Lower leg skin (tissue), 4 donors: Measurements from ENCODE around the gene MTERF4. TPM values are rescaled to one million over a fixed set of nuclear protein-coding genes. Genes with fewer than 3 reads are reported as not detected.

Source experiments
- DNase-seq, 2 donors: peaks; one replicate each; pipeline ENCODE4 v3.0.0-alpha.2; 2019; ENCODE audit warnings: low spot score in 2 of 2
- H3K4me3 ChIP-seq: fragments of 200-600 bp; sonication (generic); 2 replicates; pipeline ENCODE4 v1.5.1; 2017; ENCODE audit warnings: mild to moderate bottlenecking, low read depth; ENCODE audit not compliant: poor library complexity, severe bottlenecking
- CTCF ChIP-seq, 3 donors: fragments of 450-650 bp; IDR thresholded peaks; one replicate each; pipeline ENCODE4 v1.5.1; 2016; ENCODE audit warnings: antibody characterized with exemption in 3 of 3, mild to moderate bottlenecking in 3 of 3, moderate library complexity in 2 of 3
- POLR2A ChIP-seq, 2 donors: fragments of 450-650 bp; IDR thresholded peaks; one replicate each; pipeline ENCODE4 v1.6.1; 2016 to 2017; ENCODE audit warnings: antibody characterized with exemption in 2 of 2, mild to moderate bottlenecking in 1 of 2, moderate library complexity in 1 of 2
- WGBS, 2 donors: methylation state at CpG; one replicate each; pipeline ENCODE4 v1.1.5; 2018; 5-methylcytosine and 5-hydroxymethylcytosine counted together
- intact Hi-C: fragments of 100-400 bp; cut with DNase I; formaldehyde crosslinking; loops from one replicate; pipeline ENCODE4 v1.15.0; 2023; ENCODE audit warnings: low total_unique reads
- total RNA-seq, 4 donors: library from RNA; depleted of rRNA; stranded (reverse); fragments of >200 nt; gene quantifications; one replicate each; pipeline ENCODE4 v1.1.0, GENCODE V29; 2016

MTERF4 gene
- total RNA-seq, 4 donors from 2014 or later, result 26.4 to 58.2 (median 44.7) TPM

DNA sequence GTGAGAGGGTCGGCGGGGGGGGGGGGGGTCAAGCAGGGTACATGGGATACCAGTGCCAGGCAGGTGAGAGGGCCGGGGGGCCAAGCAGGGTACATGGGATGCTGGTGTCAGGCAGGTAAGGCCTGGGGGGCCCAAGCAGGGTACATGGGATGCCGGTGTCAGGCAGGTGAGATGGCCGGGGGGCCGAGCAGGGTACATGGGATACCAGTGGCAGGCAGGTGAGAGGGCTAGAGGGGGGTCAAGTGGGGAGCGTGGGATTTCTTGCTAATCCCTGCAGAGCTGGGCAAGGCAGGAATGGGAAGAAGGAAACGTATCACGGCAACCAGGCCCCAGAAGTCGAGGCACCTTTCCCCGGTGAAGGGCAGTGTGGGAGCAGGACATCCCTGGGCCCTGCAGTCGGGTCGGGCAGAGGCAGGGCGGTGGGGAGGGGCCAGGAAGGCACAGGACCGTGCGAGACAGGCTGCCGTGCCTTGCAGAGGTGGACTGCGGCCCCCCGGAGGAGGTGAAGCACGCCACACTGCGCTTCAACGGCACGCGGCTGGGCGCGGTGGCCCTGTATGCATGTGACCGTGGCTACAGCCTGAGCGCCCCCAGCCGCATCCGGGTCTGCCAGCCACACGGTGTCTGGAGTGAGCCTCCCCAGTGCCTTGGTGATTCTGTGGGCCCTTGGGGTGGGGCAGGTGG lies 49.3 kb downstream of the MTERF4 start:
- WGBS, 2 donors, result 89 to 92% methylated on average over 19 to 31 of the region's 31 CpGs
- intact Hi-C loops, result no loop called here
- no peak for TF ChIP-seq CTCF (IDR thresholded peaks at IDR 0.05)
- no peak for TF ChIP-seq POLR2A (IDR thresholded peaks at IDR 0.05)
- DNase-seq, result peak; percentile 12 to 75
- no peak overlapping the region for H3K4me3 ChIP-seq

GRCh38 chr2:241051578-241052487 lies 50.3 kb downstream of the MTERF4 start:
- 89 to 91% methylated on average over 26 to 27 of the region's 33 CpGs for WGBS, 2 donors
- DNase-seq, result peak; percentile 10 to 75
- H3K4me3 ChIP-seq, result no peak overlapping the region
- TF ChIP-seq POLR2A (IDR thresholded peaks at IDR 0.05) (no peak), CTCF (IDR thresholded peaks at IDR 0.05) (no peak)
- intact Hi-C loops, result no loop called here

DNA sequence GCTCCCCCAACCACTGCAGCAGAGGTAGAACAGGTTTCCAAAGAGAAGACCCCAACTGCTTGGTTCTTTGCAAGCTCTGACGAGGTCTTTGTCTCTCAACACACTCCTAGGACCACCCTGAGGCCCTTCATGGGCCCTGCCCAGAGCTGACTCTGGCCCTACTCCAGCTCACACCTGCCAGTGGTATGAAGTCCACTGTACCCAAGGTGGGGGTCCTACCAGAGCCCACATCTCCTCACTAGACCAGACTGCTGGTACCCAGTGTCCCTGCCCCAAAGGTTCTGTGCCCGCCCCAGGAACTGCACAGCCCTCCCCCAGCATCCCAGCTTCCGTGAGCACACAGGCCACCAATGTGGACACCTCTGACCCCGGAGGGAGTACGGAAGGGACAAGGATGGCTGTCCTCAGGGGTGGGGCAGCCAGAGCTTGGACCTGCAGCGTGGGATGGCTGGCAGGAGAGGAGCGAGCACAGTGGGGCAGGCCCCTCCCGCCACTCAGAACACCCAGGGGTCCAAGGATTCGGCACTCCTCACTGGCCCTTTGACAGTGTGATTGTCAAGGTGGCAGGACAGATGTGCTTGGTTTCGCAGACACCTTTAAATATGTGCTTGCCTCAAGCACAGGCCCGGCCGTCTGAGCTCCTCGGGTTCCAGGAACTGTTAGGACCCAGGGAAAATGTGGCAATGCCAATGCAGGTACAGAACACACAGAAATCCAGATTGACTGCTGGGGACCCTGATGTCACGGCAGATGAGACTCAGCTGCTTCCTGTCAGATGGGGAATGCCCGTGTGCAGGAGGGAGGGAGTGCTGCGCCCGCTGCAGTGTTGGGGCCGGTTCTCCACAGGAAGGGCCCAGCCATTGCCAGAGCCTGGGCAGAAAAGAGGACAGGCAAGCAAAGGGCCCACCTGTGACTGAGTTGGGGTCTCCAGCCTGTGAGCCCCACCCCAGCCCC lies 51.2 kb downstream of the MTERF4 start:
- peak; percentile 9 to 80 for DNase-seq
- 91 to 94% methylated on average over 17 of the region's 18 CpGs for WGBS, 2 donors
- intact Hi-C loops, result no loop called here

DNA sequence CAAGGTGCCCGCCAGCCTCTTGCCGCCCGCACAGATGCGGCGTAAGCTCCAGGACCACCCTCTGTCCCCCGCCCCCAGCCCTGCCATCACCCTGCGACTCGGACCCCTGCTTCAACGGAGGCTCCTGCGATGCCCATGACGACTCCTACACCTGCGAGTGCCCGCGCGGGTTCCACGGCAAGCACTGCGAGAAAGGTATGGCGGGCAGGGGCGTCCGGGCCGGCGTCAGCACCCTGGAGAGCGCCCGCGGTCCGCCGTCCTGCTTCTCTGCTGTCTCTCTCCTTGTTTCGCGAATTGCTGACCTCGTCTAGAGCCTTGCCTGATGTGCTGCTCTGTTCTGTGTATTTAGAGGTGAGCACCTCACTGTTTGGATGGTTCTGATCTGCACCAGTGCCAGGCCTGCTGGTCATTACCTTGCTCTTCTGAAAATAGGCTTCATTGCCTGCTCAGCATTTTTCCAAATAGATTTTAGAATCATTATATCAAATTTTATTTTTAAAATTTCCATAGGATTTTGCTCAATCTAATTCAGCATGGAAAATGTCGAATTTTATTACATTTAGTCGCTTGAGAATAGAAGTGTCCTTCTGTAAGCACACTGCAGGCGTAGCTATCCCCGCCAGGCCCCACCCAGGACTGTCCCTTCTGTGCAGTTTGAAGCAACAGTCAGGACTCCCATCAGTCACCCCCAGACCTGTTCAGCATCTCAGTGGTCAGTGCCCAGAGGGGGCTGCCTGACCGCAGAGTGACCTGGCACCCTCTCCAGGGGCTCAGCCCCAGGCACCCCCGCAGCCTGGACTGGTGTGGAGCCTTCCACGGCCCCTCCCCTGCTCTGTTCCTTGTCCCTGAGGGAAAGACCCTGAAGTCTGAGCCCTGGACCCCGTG lies 52.1 kb downstream of the MTERF4 start:
- WGBS, 2 donors, result 72 to 75% methylated on average over 36 to 38 of the region's 38 CpGs
- intact Hi-C loops, result no loop called here
- H3K4me3 ChIP-seq, result no peak overlapping the region
- TF ChIP-seq POLR2A (IDR thresholded peaks at IDR 0.05), result no peak
- no peak for TF ChIP-seq CTCF (IDR thresholded peaks at IDR 0.05)
- DNase-seq, result peak; percentile 8 to 78

More for the DNA sequence above, 51.2 kb downstream of the MTERF4 start:
- TF ChIP-seq POLR2A (IDR thresholded peaks at IDR 0.05) (no peak), CTCF (IDR thresholded peaks at IDR 0.05) (no peak)
- H3K4me3 ChIP-seq, result no peak overlapping the region
